Measurements from ENCODE around the gene MACROD2. TPM values are rescaled to one million over a fixed set of nuclear protein-coding genes. Genes with fewer than 3 reads are reported as not detected.

MACROD2 gene
- total RNA-seq, 1 experiment from 2014 or later, result 1.6 TPM

GRCh38 chr20:14142964-14143627 is 147.8 kb downstream of the MACROD2 start:
- Mint-ChIP-seq H3K36me3 (ENCODE audit: insufficient read depth in 1 of 3, low read depth in 3 of 3) (no peaks in the 10 kb centered on the region), H3K4me1 (peaks cover 4 to 5% of the 10 kb centered on the region in 2 experiments), H3K27ac (no peak overlapping the region), H3K4me3 (no peak overlapping the region), H3K27me3 (ENCODE audit: low read depth) (no peaks in the 10 kb centered on the region), H3K9me3 (no peaks in the 10 kb centered on the region)
- DNase-seq, result no peak
- no CpG with 5 or more reads among the region's 2 CpGs for WGBS (ENCODE audit: extremely low coverage, insufficient read length, low lambda C conversion rate)
- Histone ChIP-seq H3K23me2 (ENCODE audit: insufficient read length, low read depth, low read length, poor library complexity, severe bottlenecking) (no peaks in the 10 kb centered on the region), H3K14ac (ENCODE audit: insufficient read depth, low read length) (no peak overlapping the region), H2BK20ac (ENCODE audit: low read depth, low read length, poor library complexity, severe bottlenecking) (no peak overlapping the region), H3K4me2 (ENCODE audit: insufficient read depth, insufficient read length, low read length) (no peak overlapping the region), H3K56ac (ENCODE audit: insufficient read length, low read depth, low read length) (no peak overlapping the region), H2AK5ac (ENCODE audit: insufficient read length, low read length) (no peak overlapping the region), H3K9ac (ENCODE audit: extremely low read depth, insufficient read length, low read length) (no peak overlapping the region), H2AFZ (ENCODE audit: low read length) (no peak overlapping the region), H2BK5ac (ENCODE audit: insufficient read length, low read length) (no peak overlapping the region), H3K9me3 (ENCODE audit: control insufficient read depth, low read depth, low read length) (no peaks in the 10 kb centered on the region), H4K5ac (ENCODE audit: insufficient read length, low read depth, low read length) (no peak overlapping the region), H2BK120ac (ENCODE audit: low read depth, low read length, poor library complexity, severe bottlenecking) (peak overlapping the region; percentile 36), H3K27ac (ENCODE audit: insufficient read length, low read depth, low read length) (no peak overlapping the region), H3K23ac (ENCODE audit: insufficient read length, low read depth, low read length) (no peak overlapping the region), H3K4me1 (ENCODE audit: insufficient read depth, low read length) (no peaks in the 10 kb centered on the region), H4K20me1 (ENCODE audit: control insufficient read depth, insufficient read depth, insufficient read length) (no peaks in the 10 kb centered on the region), H3K79me1 (ENCODE audit: insufficient read depth, low read depth, low read length, poor library complexity, severe bottlenecking) (no peaks in the 10 kb centered on the region), H4K91ac (ENCODE audit: insufficient read length, low read depth, low read length) (no peak overlapping the region), H3K4ac (ENCODE audit: low read depth, low read length) (no peak overlapping the region), H3K79me2 (ENCODE audit: insufficient read depth, low read length) (no peaks in the 10 kb centered on the region), H3K27me3 (ENCODE audit: insufficient read depth, low read length) (no peaks in the 10 kb centered on the region), H4K8ac (replicated peaks; ENCODE audit: insufficient read length, low read depth, low read length) (no peak overlapping the region), H3K18ac (ENCODE audit: insufficient read length, low read depth, low read length) (no peak overlapping the region), H2BK15ac (ENCODE audit: low read depth, low read length) (no peak overlapping the region), H2BK12ac (ENCODE audit: insufficient read length, low read depth, low read length) (no peak overlapping the region), H3T11ph (ENCODE audit: low read length) (no peak overlapping the region)
- no peak for TF ChIP-seq CTCF (conservative IDR thresholded peaks at IDR 0.05)

Data from H9 (cell line).